Mesothelial cell of epicardium (in vitro differentiated cells): ENCODE measurements around the gene PYGO2. TPM values are rescaled to one million over a fixed set of nuclear protein-coding genes. Genes with fewer than 3 reads are reported as not detected.
"Not testable (repeated sequence)": the region's sequence is repeated elsewhere in the genome, so short reads cannot be mapped to it uniquely, and the experiment has no call there.

ENCODE experiments used
- DNase-seq, 2 experiments: peaks; one replicate each; pipeline ENCODE4 v3.0.0; 2021; ENCODE audit warnings: low spot score in 2 of 2; ENCODE audit not compliant: unreplicated experiment in 2 of 2
- H3K27ac Mint-ChIP-seq: 2 replicates; pipeline ENCODE4 v1.8.0; 2021; ENCODE audit warnings: mixed read lengths
- H3K27me3 Mint-ChIP-seq: 2 replicates; pipeline ENCODE4 v1.8.0; 2021; ENCODE audit warnings: low read depth, mixed read lengths
- H3K36me3 Mint-ChIP-seq: 2 replicates; pipeline ENCODE4 v1.8.0; 2021; ENCODE audit warnings: mixed read lengths
- H3K4me1 Mint-ChIP-seq: 2 replicates; pipeline ENCODE4 v1.8.0; 2021; ENCODE audit warnings: mixed read lengths
- H3K4me3 Mint-ChIP-seq: 2 replicates; pipeline ENCODE4 v1.8.0; 2021; ENCODE audit warnings: mild to moderate bottlenecking, moderate library complexity, mixed read lengths
- H3K9me3 Mint-ChIP-seq: 2 replicates; pipeline ENCODE4 v1.8.0; 2021; ENCODE audit warnings: mixed read lengths
- CTCF ChIP-seq: fragments of 200-600 bp; sonication (generic); IDR thresholded peaks from one replicate; pipeline ENCODE4 v1.5.0; 2021; ENCODE audit warnings: antibody characterized with exemption; ENCODE audit not compliant: unreplicated experiment
- total RNA-seq: library from RNA; stranded (reverse); gene quantifications from 3 replicates; pipeline ENCODE4 v1.2.1, GENCODE V29; 2021

PYGO2 gene
- total RNA-seq, 1 donor from 2014 or later = 44.6 TPM

GRCh38 chr1:154998201-154998780 is 36.7 kb upstream of the PYGO2 start:
- H3K27me3 Mint-ChIP-seq = no peaks in the 10 kb centered on the region
- H3K9me3 Mint-ChIP-seq = no peaks in the 10 kb centered on the region
- no peak overlapping the region for H3K27ac Mint-ChIP-seq
- TF ChIP-seq CTCF = no peak
- H3K36me3 Mint-ChIP-seq = no peaks in the 10 kb centered on the region
- H3K4me3 Mint-ChIP-seq = peak overlapping the region; percentile 26
- no peak for DNase-seq
- H3K4me1 Mint-ChIP-seq = peaks cover 17% of the 10 kb centered on the region

GRCh38 chr1:154996966-154997701 is 35.6 kb upstream of the PYGO2 start:
- DNase-seq = no peak
- H3K27me3 Mint-ChIP-seq = no peaks in the 10 kb centered on the region
- no peak for TF ChIP-seq CTCF
- no peak overlapping the region for H3K27ac Mint-ChIP-seq
- no peaks in the 10 kb centered on the region for H3K9me3 Mint-ChIP-seq
- no peak overlapping the region for H3K4me3 Mint-ChIP-seq
- H3K4me1 Mint-ChIP-seq = peaks cover 17% of the 10 kb centered on the region
- H3K36me3 Mint-ChIP-seq = no peaks in the 10 kb centered on the region

GRCh38 chr1:154995301-154995983 is 33.9 kb upstream of the PYGO2 start:
- not testable (repeated sequence) for H3K27ac Mint-ChIP-seq, DNase-seq

GRCh38 chr1:154994591-154994990 is 33.0 kb upstream of the PYGO2 start:
- Mint-ChIP-seq H3K27me3 (no peaks in the 10 kb centered on the region), H3K4me3 (no peak overlapping the region), H3K36me3 (peaks cover 4% of the 10 kb centered on the region), H3K27ac (no peak overlapping the region), H3K9me3 (no peaks in the 10 kb centered on the region), H3K4me1 (peaks cover 12% of the 10 kb centered on the region)
- TF ChIP-seq CTCF = no peak
- DNase-seq = no peak

More at GRCh38 chr1:154995301-154995983, 33.9 kb upstream of the PYGO2 start:
- H3K4me1 Mint-ChIP-seq = peaks cover 17% of the 10 kb centered on the region
- not testable (repeated sequence) for H3K9me3 Mint-ChIP-seq, H3K4me3 Mint-ChIP-seq, H3K27me3 Mint-ChIP-seq, H3K36me3 Mint-ChIP-seq

- no peak for DNase-seq
- no peak overlapping the region for H3K27ac Mint-ChIP-seq
- H3K36me3 Mint-ChIP-seq = peaks cover 6% of the 10 kb centered on the region
- no peaks in the 10 kb centered on the region for H3K9me3 Mint-ChIP-seq
- H3K4me1 Mint-ChIP-seq = peaks cover 11% of the 10 kb centered on the region
- TF ChIP-seq CTCF = no peak
- no peak overlapping the region for H3K4me3 Mint-ChIP-seq
- no peaks in the 10 kb centered on the region for H3K27me3 Mint-ChIP-seq
Observed at GRCh38 chr1:154994269-154994587, 32.6 kb upstream of the PYGO2 start.
